Measurements from ENCODE around the gene AGBL4. TPM values are rescaled to one million over a fixed set of nuclear protein-coding genes. Genes with fewer than 3 reads are reported as not detected.

The AGBL4 gene
- total RNA-seq, 4 donors from 2014 or later: 0.19 to 1.0 (median 1.0) TPM; not detected in 1

DNA sequence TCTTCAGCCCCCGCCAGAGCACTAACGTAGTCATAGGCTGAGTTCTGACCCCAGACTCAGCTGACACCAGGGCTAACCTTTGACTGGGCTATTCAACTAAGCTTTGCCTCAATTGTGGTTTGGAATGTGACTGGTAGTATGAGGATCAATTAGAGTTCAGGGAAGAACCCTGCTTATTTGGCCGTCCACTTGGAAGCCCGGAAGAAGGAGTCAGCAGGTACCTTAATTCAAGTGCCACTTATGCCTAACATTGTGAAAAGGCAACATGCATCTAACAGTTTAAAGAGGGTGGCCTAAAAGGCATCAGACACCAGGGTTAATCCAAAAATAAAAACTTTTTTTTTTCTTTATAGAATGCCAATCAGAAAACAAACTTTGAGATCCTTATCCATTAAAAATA lies 1339.4 kb downstream of the AGBL4 start:
- no peak for DNase-seq (ENCODE audit: low spot score in 2 of 2)
- WGBS: 77% methylated on average over 4 of the region's 4 CpGs

GRCh38 chr1:48683839-48684238 lies 1339.9 kb downstream of the AGBL4 start:
- H3K4me3 ChIP-seq: no peak overlapping the region
- 57% methylated on average over 3 of the region's 3 CpGs for WGBS

More for the DNA sequence above, 1339.4 kb downstream of the AGBL4 start:
- H3K4me3 ChIP-seq: no peak overlapping the region
- no peak overlapping the region for H3K27ac ChIP-seq
- no peaks in the 10 kb centered on the region for H3K9me3 ChIP-seq
- no peaks in the 10 kb centered on the region for H3K4me1 ChIP-seq
- H3K27me3 ChIP-seq: no peaks in the 10 kb centered on the region
- no peak for TF ChIP-seq CTCF (IDR thresholded peaks at IDR 0.05)
- no peak for TF ChIP-seq POLR2A (IDR thresholded peaks at IDR 0.05)
- no peak for TF ChIP-seq EP300 (IDR thresholded peaks at IDR 0.05)
- TF ChIP-seq POLR2AphosphoS5 (IDR thresholded peaks at IDR 0.05): no peak
- no peaks in the 10 kb centered on the region for H3K36me3 ChIP-seq

DNA sequence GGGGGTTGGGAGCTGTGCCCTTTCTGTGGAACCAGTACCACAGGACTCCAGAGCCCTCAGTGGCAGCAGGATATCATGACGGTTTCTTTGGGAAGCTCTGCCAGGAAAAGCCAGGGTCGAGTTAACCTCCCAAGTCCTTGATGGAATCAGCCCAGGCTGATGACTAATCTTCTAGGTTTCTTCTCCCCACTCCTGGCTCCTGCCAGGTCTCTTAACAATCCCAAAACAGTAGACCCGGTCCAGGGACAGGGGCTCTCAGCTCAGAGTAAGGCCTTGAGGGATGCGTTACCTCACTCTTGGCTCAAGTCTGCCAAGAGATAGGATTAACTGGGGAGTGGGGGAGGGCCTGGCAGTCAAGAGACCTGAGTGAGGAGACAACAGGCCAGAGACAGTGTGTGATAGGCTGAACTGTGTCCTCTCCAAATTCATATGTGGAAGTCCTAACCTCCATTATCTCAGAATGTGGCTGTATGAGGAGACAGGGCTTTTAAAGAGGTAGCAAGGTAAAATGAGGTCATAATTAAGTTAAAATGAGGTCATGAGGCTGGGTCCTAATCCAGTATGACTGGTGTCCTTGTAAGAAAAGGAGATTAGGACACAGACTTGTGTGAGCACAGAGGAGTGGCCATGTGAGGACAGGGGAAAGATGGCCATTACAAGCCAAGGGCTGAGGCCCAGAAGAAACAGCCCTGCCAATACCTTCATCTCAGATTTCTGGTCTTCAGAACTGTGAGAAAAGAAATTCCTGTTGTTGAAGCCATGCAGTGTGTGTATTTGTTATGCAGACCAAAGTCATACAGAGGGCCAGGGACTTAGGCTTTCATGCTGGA lies 1342.1 kb downstream of the AGBL4 start:
- H3K4me3 ChIP-seq: no peak overlapping the region
- DNase-seq (ENCODE audit: low spot score in 2 of 2): no peak
- H3K36me3 ChIP-seq: no peaks in the 10 kb centered on the region
- no peak overlapping the region for H3K27ac ChIP-seq
- no peaks in the 10 kb centered on the region for H3K9me3 ChIP-seq
- no peak for TF ChIP-seq POLR2A (IDR thresholded peaks at IDR 0.05)
- TF ChIP-seq CTCF (IDR thresholded peaks at IDR 0.05): no peak
- no peak for TF ChIP-seq POLR2AphosphoS5 (IDR thresholded peaks at IDR 0.05)
- TF ChIP-seq EP300 (IDR thresholded peaks at IDR 0.05): no peak
- H3K27me3 ChIP-seq: peaks cover 2% of the 10 kb centered on the region
- 63% methylated on average over 2 of the region's 4 CpGs for WGBS
- peaks cover 4% of the 10 kb centered on the region for H3K4me1 ChIP-seq

More at GRCh38 chr1:48683839-48684238, 1339.9 kb downstream of the AGBL4 start:
- TF ChIP-seq POLR2A (IDR thresholded peaks at IDR 0.05) (no peak), CTCF (IDR thresholded peaks at IDR 0.05) (no peak), EP300 (IDR thresholded peaks at IDR 0.05) (no peak), POLR2AphosphoS5 (IDR thresholded peaks at IDR 0.05) (no peak)
- no peaks in the 10 kb centered on the region for H3K27me3 ChIP-seq
- H3K4me1 ChIP-seq: no peaks in the 10 kb centered on the region
- no peaks in the 10 kb centered on the region for H3K36me3 ChIP-seq
- no peaks in the 10 kb centered on the region for H3K9me3 ChIP-seq
- H3K27ac ChIP-seq: no peak overlapping the region
- no peak for DNase-seq (ENCODE audit: low spot score in 2 of 2)

- H3K27ac ChIP-seq: no peak overlapping the region
Observed at GRCh38 chr1:48680411-48681035, 1343.2 kb downstream of the AGBL4 start.

More at GRCh38 chr1:48680411-48681035, 1343.2 kb downstream of the AGBL4 start:
- Histone ChIP-seq H3K4me3 (no peak overlapping the region), H3K9me3 (no peaks in the 10 kb centered on the region), H3K27me3 (peaks cover 5% of the 10 kb centered on the region), H3K4me1 (peaks cover 4% of the 10 kb centered on the region), H3K36me3 (no peaks in the 10 kb centered on the region)
- 74% methylated on average over 10 of the region's 10 CpGs for WGBS
- no peak for DNase-seq (ENCODE audit: low spot score in 2 of 2)
- TF ChIP-seq POLR2A (IDR thresholded peaks at IDR 0.05) (no peak), EP300 (IDR thresholded peaks at IDR 0.05) (no peak), CTCF (IDR thresholded peaks at IDR 0.05) (no peak), POLR2AphosphoS5 (IDR thresholded peaks at IDR 0.05) (no peak)
